Astrocyte (in vitro differentiated cells and primary cell): ENCODE measurements around the gene SHISA7. TPM values are rescaled to one million over a fixed set of nuclear protein-coding genes. Genes with fewer than 3 reads are reported as not detected.

ENCODE experiments used
- DNase-seq: peaks from one replicate; pipeline ENCODE4 v3.0.0-alpha.2; 2010; ENCODE audit warnings: low read depth
- FAIRE-seq: peaks from 2 replicates; lab custom pipeline; 2011; peaks lifted over from hg19 to GRCh38; lab: Jason Lieb, UNC
- H2AFZ ChIP-seq: 2 replicates; pipeline ENCODE4 v1.6.0; 2012; ENCODE audit warnings: low read depth, low read length, inconsistent platforms
- H3K27ac ChIP-seq: 2 replicates; pipeline ENCODE4 v1.5.1; 2011; ENCODE audit warnings: low read depth, low read length, inconsistent platforms
- H3K27me3 ChIP-seq: 2 replicates; pipeline ENCODE4 v1.6.0; 2011; ENCODE audit warnings: low read length, inconsistent platforms; ENCODE audit not compliant: insufficient read depth
- H3K36me3 ChIP-seq: 2 replicates; pipeline ENCODE4 v1.5.1; 2011; ENCODE audit warnings: low read length, inconsistent platforms; ENCODE audit not compliant: insufficient read depth
- H3K4me1 ChIP-seq: 2 replicates; pipeline ENCODE4 v1.5.1; 2011; ENCODE audit warnings: low read length, inconsistent platforms; ENCODE audit not compliant: insufficient read depth
- H3K4me2 ChIP-seq: 2 replicates; pipeline ENCODE4 v1.6.0; 2012; ENCODE audit warnings: low read length, inconsistent platforms
- H3K4me3 ChIP-seq: 2 replicates; pipeline ENCODE4 v1.5.1; 2011; ENCODE audit warnings: low read depth, mild to moderate bottlenecking, low read length, inconsistent platforms; ENCODE audit not compliant: insufficient read depth
- H3K79me2 ChIP-seq: 2 replicates; pipeline ENCODE4 v1.6.0; 2012; ENCODE audit warnings: mild to moderate bottlenecking, low read length, inconsistent platforms; ENCODE audit not compliant: insufficient read depth
- H3K9ac ChIP-seq: 2 replicates; pipeline ENCODE4 v1.6.0; 2012; ENCODE audit warnings: mild to moderate bottlenecking, low read length, inconsistent platforms
- H3K9me3 ChIP-seq: 2 replicates; pipeline ENCODE4 v1.5.1; 2012; ENCODE audit warnings: low read depth, mild to moderate bottlenecking, low read length, inconsistent platforms; ENCODE audit not compliant: insufficient read depth
- H4K20me1 ChIP-seq: 2 replicates; pipeline ENCODE4 v1.6.0; 2012; ENCODE audit warnings: low read length, inconsistent platforms; ENCODE audit not compliant: insufficient read depth
- H3K27ac Mint-ChIP-seq: one replicate; pipeline ENCODE4 v1.8.0; 2021; ENCODE audit warnings: mild to moderate bottlenecking, mixed read lengths; ENCODE audit not compliant: unreplicated experiment
- H3K27me3 Mint-ChIP-seq: one replicate; pipeline ENCODE4 v1.8.0; 2021; ENCODE audit warnings: low read depth, mixed read lengths; ENCODE audit not compliant: unreplicated experiment
- H3K36me3 Mint-ChIP-seq: one replicate; pipeline ENCODE4 v1.8.0; 2021; ENCODE audit warnings: low read depth, mixed read lengths; ENCODE audit not compliant: unreplicated experiment
- H3K4me1 Mint-ChIP-seq: one replicate; pipeline ENCODE4 v1.8.0; 2021; ENCODE audit warnings: low read depth, mixed read lengths; ENCODE audit not compliant: unreplicated experiment
- H3K4me3 Mint-ChIP-seq: one replicate; pipeline ENCODE4 v1.8.0; 2021; ENCODE audit warnings: mild to moderate bottlenecking, moderate library complexity, mixed read lengths; ENCODE audit not compliant: unreplicated experiment
- H3K9me3 Mint-ChIP-seq: one replicate; pipeline ENCODE4 v1.8.0; 2021; ENCODE audit warnings: mild to moderate bottlenecking, mixed read lengths; ENCODE audit not compliant: unreplicated experiment
- EZH2 ChIP-seq: IDR thresholded peaks from 2 replicates; pipeline ENCODE4 v1.6.1; 2012; ENCODE audit warnings: mild to moderate bottlenecking, low read length, inconsistent platforms; ENCODE audit not compliant: insufficient read depth
- total RNA-seq: library from RNA; stranded (reverse); gene quantifications from 2 replicates; pipeline ENCODE4 v1.2.1, GENCODE V29; 2021
- TF ChIP-seq, protein P1 (sequence below): IDR thresholded peaks from 2 replicates; pipeline ENCODE4 v1.5.1; 2011; ENCODE audit warnings: low read depth, mild to moderate bottlenecking, inconsistent platforms, low read length, moderate library complexity; ENCODE audit not compliant: insufficient read depth

Gene SHISA7
- total RNA-seq, 1 donor from 2014 or later, result 0.09 TPM

DNA sequence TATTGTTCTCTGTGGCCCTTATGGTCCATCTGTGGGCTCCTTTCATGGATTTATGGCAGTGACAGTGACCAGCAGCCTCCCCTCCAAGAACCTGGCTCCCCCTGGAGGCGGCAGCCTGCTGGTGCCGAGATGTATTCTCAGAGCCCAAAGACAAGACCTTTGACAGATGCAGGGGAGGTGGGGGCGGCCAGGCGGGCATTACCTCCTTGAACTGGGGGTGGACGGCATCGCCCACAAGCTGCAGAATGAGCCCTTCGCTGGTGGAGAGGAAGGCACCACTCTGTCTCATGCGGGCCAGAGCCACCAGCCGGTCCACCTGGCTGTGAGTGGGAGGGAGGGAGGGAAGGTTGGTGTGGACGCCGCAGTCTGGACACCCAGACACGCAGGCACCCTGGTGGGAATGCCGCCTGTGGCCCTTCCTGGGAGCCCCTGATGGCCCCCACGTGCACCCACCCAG is 11.7 kb upstream of the SHISA7 start:
- H3K4me3 ChIP-seq, result no peak overlapping the region
- peaks cover 9% of the 10 kb centered on the region for H3K79me2 ChIP-seq
- H3K9me3 Mint-ChIP-seq, result peaks cover 3% of the 10 kb centered on the region
- FAIRE-seq (no peak), DNase-seq (no peak)
- H3K4me1 Mint-ChIP-seq, result no peaks in the 10 kb centered on the region
- no peak overlapping the region for H2AFZ ChIP-seq
- no peak overlapping the region for H3K27ac Mint-ChIP-seq
- peaks cover 10% of the 10 kb centered on the region for H3K36me3 Mint-ChIP-seq
- H3K9ac ChIP-seq, result no peak overlapping the region
- H3K27me3 ChIP-seq, result peaks cover 15% of the 10 kb centered on the region
- TF ChIP-seq EZH2, result no peak
- TF ChIP-seq, protein P1, sequence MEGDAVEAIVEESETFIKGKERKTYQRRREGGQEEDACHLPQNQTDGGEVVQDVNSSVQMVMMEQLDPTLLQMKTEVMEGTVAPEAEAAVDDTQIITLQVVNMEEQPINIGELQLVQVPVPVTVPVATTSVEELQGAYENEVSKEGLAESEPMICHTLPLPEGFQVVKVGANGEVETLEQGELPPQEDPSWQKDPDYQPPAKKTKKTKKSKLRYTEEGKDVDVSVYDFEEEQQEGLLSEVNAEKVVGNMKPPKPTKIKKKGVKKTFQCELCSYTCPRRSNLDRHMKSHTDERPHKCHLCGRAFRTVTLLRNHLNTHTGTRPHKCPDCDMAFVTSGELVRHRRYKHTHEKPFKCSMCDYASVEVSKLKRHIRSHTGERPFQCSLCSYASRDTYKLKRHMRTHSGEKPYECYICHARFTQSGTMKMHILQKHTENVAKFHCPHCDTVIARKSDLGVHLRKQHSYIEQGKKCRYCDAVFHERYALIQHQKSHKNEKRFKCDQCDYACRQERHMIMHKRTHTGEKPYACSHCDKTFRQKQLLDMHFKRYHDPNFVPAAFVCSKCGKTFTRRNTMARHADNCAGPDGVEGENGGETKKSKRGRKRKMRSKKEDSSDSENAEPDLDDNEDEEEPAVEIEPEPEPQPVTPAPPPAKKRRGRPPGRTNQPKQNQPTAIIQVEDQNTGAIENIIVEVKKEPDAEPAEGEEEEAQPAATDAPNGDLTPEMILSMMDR, result peak; percentile 47
- H3K4me1 ChIP-seq, result no peaks in the 10 kb centered on the region
- H3K27me3 Mint-ChIP-seq, result peaks cover 15% of the 10 kb centered on the region
- no peak overlapping the region for H3K4me3 Mint-ChIP-seq
- no peak overlapping the region for H3K27ac ChIP-seq
- peaks cover 47% of the 10 kb centered on the region for H4K20me1 ChIP-seq
- no peak overlapping the region for H3K4me2 ChIP-seq
- H3K9me3 ChIP-seq, result no peaks in the 10 kb centered on the region
- no peaks in the 10 kb centered on the region for H3K36me3 ChIP-seq

DNA sequence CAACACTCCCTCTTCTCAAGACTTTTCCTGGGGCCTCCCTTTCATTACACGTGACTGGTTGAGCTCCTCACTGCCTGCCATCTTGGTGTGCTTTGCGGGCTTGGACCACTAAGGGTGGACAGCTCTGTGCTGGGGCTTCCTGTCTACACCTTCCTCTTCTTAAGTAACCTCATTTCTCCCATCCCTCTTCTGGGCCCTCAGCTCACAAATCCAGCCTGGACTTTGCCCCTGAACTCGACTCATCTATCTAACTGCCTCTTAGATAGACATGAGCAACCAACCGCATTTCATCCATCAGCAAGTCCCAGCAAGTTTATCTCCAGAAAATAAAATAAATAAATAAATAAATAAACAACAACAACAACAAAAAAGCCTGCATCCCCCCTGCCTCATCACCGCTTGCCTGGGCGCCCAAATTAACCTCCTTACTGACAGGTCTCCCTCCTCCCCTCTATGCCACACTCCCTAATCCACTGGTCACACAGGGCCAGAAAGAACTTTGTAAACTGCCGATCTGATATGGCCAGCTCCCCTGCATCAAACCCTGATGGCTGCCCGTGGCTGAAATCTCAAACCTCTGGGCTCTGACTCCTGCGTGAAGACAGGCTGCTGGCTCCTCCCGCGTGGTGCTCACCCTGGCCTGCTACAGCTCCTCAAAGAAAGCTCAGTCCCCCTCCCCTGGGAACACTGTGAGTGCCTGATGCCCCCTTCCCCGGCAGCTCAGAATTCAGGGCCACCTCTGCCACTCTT is 10.6 kb upstream of the SHISA7 start:
- Mint-ChIP-seq H3K27me3 (peaks cover 15% of the 10 kb centered on the region), H3K36me3 (peaks cover 10% of the 10 kb centered on the region), H3K4me3 (peak overlapping the region; percentile 12), H3K9me3 (peaks cover 3% of the 10 kb centered on the region), H3K27ac (no peak overlapping the region), H3K4me1 (no peaks in the 10 kb centered on the region)
- H3K27ac ChIP-seq, result no peak overlapping the region
- H3K36me3 ChIP-seq, result no peaks in the 10 kb centered on the region
- no peak overlapping the region for H3K4me3 ChIP-seq
- DNase-seq (no peak), FAIRE-seq (no peak)
- no peak overlapping the region for H3K9ac ChIP-seq
- no peaks in the 10 kb centered on the region for H3K9me3 ChIP-seq
- H3K4me2 ChIP-seq, result no peak overlapping the region
- no peak for TF ChIP-seq EZH2
- TF ChIP-seq, protein P1, result no peak
- H4K20me1 ChIP-seq, result peaks cover 36% of the 10 kb centered on the region
- H3K4me1 ChIP-seq, result no peaks in the 10 kb centered on the region
- peaks cover 16% of the 10 kb centered on the region for H3K27me3 ChIP-seq
- peaks cover 4% of the 10 kb centered on the region for H3K79me2 ChIP-seq
- H2AFZ ChIP-seq, result no peak overlapping the region

DNA sequence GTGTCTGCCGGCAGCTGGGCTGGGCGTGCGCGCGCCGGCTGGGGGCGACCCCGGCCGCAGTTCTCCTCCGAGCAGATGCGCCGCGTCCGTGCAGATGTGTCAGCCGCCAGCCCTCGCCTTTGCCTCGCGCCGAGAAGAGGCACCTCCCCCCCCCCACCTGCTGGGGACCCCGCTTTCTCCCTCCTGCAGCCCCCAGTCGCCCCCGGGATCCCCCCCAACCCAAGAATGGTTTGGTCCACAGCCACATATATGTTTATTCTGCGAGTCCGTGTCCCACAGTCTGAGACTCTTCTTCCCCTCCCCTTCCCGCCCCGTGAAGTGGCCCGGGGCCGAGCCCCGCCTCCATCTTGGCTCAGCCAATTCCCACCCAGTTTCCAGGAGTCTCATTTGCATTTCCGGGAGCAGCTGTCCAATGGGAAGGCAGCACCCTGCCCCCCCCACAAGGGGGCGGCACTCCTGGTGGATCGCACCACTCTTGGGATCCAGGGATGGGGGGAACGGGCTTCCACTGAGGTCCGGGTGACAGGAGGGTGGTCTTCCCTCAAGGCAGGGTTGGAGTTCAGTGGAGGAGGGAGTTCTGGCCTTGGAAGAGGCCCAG is 9.7 kb upstream of the SHISA7 start:
- peaks cover 3% of the 10 kb centered on the region for H3K9me3 Mint-ChIP-seq
- Histone ChIP-seq H3K27ac (no peak overlapping the region), H3K9ac (no peak overlapping the region), H3K27me3 (peaks cover 16% of the 10 kb centered on the region), H2AFZ (no peak overlapping the region), H3K4me1 (no peaks in the 10 kb centered on the region), H3K4me2 (peak overlapping the region; percentile 66), H4K20me1 (peaks cover 30% of the 10 kb centered on the region), H3K4me3 (no peak overlapping the region), H3K36me3 (no peaks in the 10 kb centered on the region), H3K9me3 (no peaks in the 10 kb centered on the region), H3K79me2 (no peaks in the 10 kb centered on the region)
- no peak overlapping the region for H3K27ac Mint-ChIP-seq
- peaks cover 10% of the 10 kb centered on the region for H3K36me3 Mint-ChIP-seq
- H3K4me3 Mint-ChIP-seq, result no peak overlapping the region
- H3K27me3 Mint-ChIP-seq, result peaks cover 15% of the 10 kb centered on the region
- FAIRE-seq (no peak), DNase-seq (peak; percentile 59)
- TF ChIP-seq, protein P1, result no peak
- no peak for TF ChIP-seq EZH2
- H3K4me1 Mint-ChIP-seq, result no peaks in the 10 kb centered on the region
